Calu3 (cell line): ENCODE data around the gene FBP2. TPM values are rescaled to one million over a fixed set of nuclear protein-coding genes. Genes with fewer than 3 reads are reported as not detected.
"Not testable (repeated sequence)": the region's sequence is repeated elsewhere in the genome, so short reads cannot be mapped to it uniquely, and the experiment has no call there.

Source experiments
- BruUV-seq: library from RNA; stranded (reverse); fragments of 400-500 nt; replicated peaks from 2 replicates; lab custom pipeline; 2021; lab: Mats Ljungman, UMichigan
- CTCF ChIA-PET: fragments of 300-600 bp; sonication (Branson Sonifier 250); formaldehyde crosslinking; loops from one replicate; lab custom pipeline; 2022; ENCODE audit warnings: antibody characterized with exemption; lab: Charles Lee
- DNase-seq: peaks from one replicate; pipeline ENCODE4 v3.0.0; 2022
- H3K27ac Mint-ChIP-seq: one replicate; pipeline ENCODE4 v1.8.0; 2022; ENCODE audit warnings: mixed read lengths; ENCODE audit not compliant: unreplicated experiment
- H3K27me3 Mint-ChIP-seq: one replicate; pipeline ENCODE4 v1.8.0; 2022; ENCODE audit warnings: mixed read lengths; ENCODE audit not compliant: unreplicated experiment
- H3K36me3 Mint-ChIP-seq: one replicate; pipeline ENCODE4 v1.8.0; 2022; ENCODE audit warnings: mild to moderate bottlenecking, moderate library complexity, mixed read lengths; ENCODE audit not compliant: insufficient read depth, unreplicated experiment
- H3K4me1 Mint-ChIP-seq: one replicate; pipeline ENCODE4 v1.8.0; 2022; ENCODE audit warnings: mild to moderate bottlenecking, low read depth, mixed read lengths; ENCODE audit not compliant: unreplicated experiment
- H3K4me3 Mint-ChIP-seq: one replicate; pipeline ENCODE4 v1.8.0; 2022; ENCODE audit warnings: mild to moderate bottlenecking, low read depth, moderate library complexity, mixed read lengths; ENCODE audit not compliant: unreplicated experiment
- H3K9me3 Mint-ChIP-seq: one replicate; pipeline ENCODE4 v1.8.0; 2022; ENCODE audit warnings: low read depth, mixed read lengths; ENCODE audit not compliant: unreplicated experiment
- CTCF ChIP-seq: fragments of 200-600 bp; IDR thresholded peaks from one replicate; pipeline ENCODE4 v1.8.0; 2022; ENCODE audit warnings: antibody characterized with exemption; ENCODE audit not compliant: unreplicated experiment
- intact Hi-C: fragments of 100-400 bp; cut with micrococcal nuclease; formaldehyde crosslinking; loops from one replicate; pipeline ENCODE4 v1.10.0; 2022; ENCODE audit not compliant: unreplicated experiment
- total RNA-seq: library from RNA; stranded (reverse); gene quantifications from 2 replicates; pipeline ENCODE4 v1.2.3, GENCODE V29; 2022

Gene FBP2
- total RNA-seq, 1 experiment from 2014 or later: not detected

GRCh38 chr9:94600715-94601114 lies 7.1 kb upstream of the FBP2 start:
- CTCF ChIA-PET: no interaction called here
- no peaks in the 10 kb centered on the region for H3K9me3 Mint-ChIP-seq

GRCh38 chr9:94600258-94600657 lies 6.6 kb upstream of the FBP2 start:
- Mint-ChIP-seq H3K4me1 (no peaks in the 10 kb centered on the region), H3K36me3 (no peaks in the 10 kb centered on the region), H3K27ac (no peak overlapping the region), H3K4me3 (no peak overlapping the region), H3K9me3 (no peaks in the 10 kb centered on the region), H3K27me3 (no peaks in the 10 kb centered on the region)
- no TSS peak for BruUV-seq
- CTCF ChIA-PET: no interaction called here
- intact Hi-C loops: no loop called here
- DNase-seq: no peak
- no peak for TF ChIP-seq CTCF

More at GRCh38 chr9:94600715-94601114, 7.1 kb upstream of the FBP2 start:
- Mint-ChIP-seq H3K27me3 (no peaks in the 10 kb centered on the region), H3K27ac (no peak overlapping the region), H3K4me3 (no peak overlapping the region), H3K4me1 (no peaks in the 10 kb centered on the region), H3K36me3 (no peaks in the 10 kb centered on the region)
- no TSS peak for BruUV-seq
- no peak for DNase-seq
- TF ChIP-seq CTCF: no peak
- intact Hi-C loops: no loop called here

- H3K9me3 Mint-ChIP-seq: no peaks in the 10 kb centered on the region
- TF ChIP-seq CTCF: no peak
- H3K27ac Mint-ChIP-seq: no peak overlapping the region
- peaks cover 9% of the 10 kb centered on the region for H3K27me3 Mint-ChIP-seq
- BruUV-seq: no TSS peak
- H3K4me3 Mint-ChIP-seq: no peak overlapping the region
- no peak for DNase-seq
- intact Hi-C loops: no loop called here
- CTCF ChIA-PET: no interaction called here
- no peaks in the 10 kb centered on the region for H3K4me1 Mint-ChIP-seq
- H3K36me3 Mint-ChIP-seq: peaks cover 4% of the 10 kb centered on the region
Observed at GRCh38 chr9:94599102-94599501, 5.5 kb upstream of the FBP2 start.

GRCh38 chr9:94592683-94593082 lies 941 bp downstream of the FBP2 start:
- peaks cover 26% of the 10 kb centered on the region for H3K27me3 Mint-ChIP-seq
- intact Hi-C loops, H3K36me3 Mint-ChIP-seq, CTCF ChIA-PET, H3K27ac Mint-ChIP-seq, H3K4me1 Mint-ChIP-seq, H3K4me3 Mint-ChIP-seq, H3K9me3 Mint-ChIP-seq, BruUV-seq, DNase-seq: not testable (repeated sequence)

- Mint-ChIP-seq H3K27me3 (peaks cover 26% of the 10 kb centered on the region), H3K4me3 (no peak overlapping the region), H3K36me3 (peaks cover 4% of the 10 kb centered on the region), H3K27ac (no peak overlapping the region), H3K9me3 (no peaks in the 10 kb centered on the region), H3K4me1 (no peaks in the 10 kb centered on the region)
- BruUV-seq: no TSS peak
- intact Hi-C loops: no loop called here
- no peak for TF ChIP-seq CTCF
- DNase-seq: no peak
- CTCF ChIA-PET: interaction anchor here (1.3 kb wide), 1 partner anchor 10 kb away, joined by 3 read pairs; no protein-coding TSS in a partner anchor
Observed at GRCh38 chr9:94591876-94592275, 1.7 kb downstream of the FBP2 start.

- BruUV-seq: not testable (repeated sequence)
Observed at GRCh38 chr9:94591046-94591545, 2.5 kb downstream of the FBP2 start.

More at GRCh38 chr9:94591046-94591545, 2.5 kb downstream of the FBP2 start:
- H3K4me1 Mint-ChIP-seq, DNase-seq, intact Hi-C loops, H3K27ac Mint-ChIP-seq, H3K4me3 Mint-ChIP-seq, H3K36me3 Mint-ChIP-seq, H3K9me3 Mint-ChIP-seq: not testable (repeated sequence)
- H3K27me3 Mint-ChIP-seq: peaks cover 26% of the 10 kb centered on the region
- CTCF ChIA-PET: interaction anchor here (1.3 kb wide), 1 partner anchor 11 kb away, joined by 3 read pairs; no protein-coding TSS in a partner anchor
